Prostate gland (tissue), 2 donors: ENCODE data around the gene RGMB. TPM values are rescaled to one million over a fixed set of nuclear protein-coding genes. Genes with fewer than 3 reads are reported as not detected.

Experiments used
- DNase-seq: peaks from one replicate; pipeline ENCODE4 v3.0.0-alpha.2; 2019; ENCODE audit warnings: low spot score
- H3K27ac ChIP-seq, 2 donors: fragments of 200-600 bp; sonication (generic); 2 replicates each; pipeline ENCODE4 v1.5.1; 2017 to 2019
- H3K27me3 ChIP-seq: fragments of 200-600 bp; sonication (generic); replicated peaks from 2 replicates; pipeline ENCODE4 v1.5.1; 2019; ENCODE audit not compliant: insufficient read depth
- H3K36me3 ChIP-seq, 2 donors: fragments of 200-600 bp; sonication (generic); 1 replicate in 1 of 2; 2 replicates in 1 of 2; pipeline versions ENCODE4 v1.5.1 to v1.8.1; 2017 to 2019
- H3K4me1 ChIP-seq: fragments of 200-600 bp; sonication (generic); replicated peaks from 2 replicates; pipeline ENCODE4 v1.5.1; 2019
- H3K4me3 ChIP-seq, 2 donors: fragments of 200-600 bp; sonication (generic); 2 replicates each; pipeline ENCODE4 v1.5.1; 2017 to 2019
- H3K9me3 ChIP-seq: fragments of 200-600 bp; sonication (generic); 2 replicates; pipeline ENCODE4 v1.5.1; 2017
- POLR2A ChIP-seq: fragments of 450-650 bp; IDR thresholded peaks from one replicate; pipeline ENCODE4 v1.6.1; 2016; ENCODE audit warnings: antibody characterized with exemption, mild to moderate bottlenecking
- POLR2AphosphoS5 ChIP-seq: sonication (generic); formaldehyde crosslinking; IDR thresholded peaks from one replicate; pipeline ENCODE4 v1.6.1; 2017; ENCODE audit warnings: antibody characterized with exemption
- WGBS: methylation state at CpG from one replicate; pipeline ENCODE4 v1.1.5; 2018; 5-methylcytosine and 5-hydroxymethylcytosine counted together
- intact Hi-C: fragments of 100-400 bp; cut with DNase I; formaldehyde crosslinking; loops from one replicate; pipeline ENCODE4 v1.14.2; 2022
- total RNA-seq, 2 donors: library from RNA; depleted of rRNA; stranded (reverse); fragments of >200 nt; gene quantifications; one replicate each; pipeline ENCODE4 v1.1.0, GENCODE V29; 2016
- TF ChIP-seq, protein P1 (sequence below), 4 experiments: fragments of 200-600 bp in 2 of 4; fragments of 450-650 bp in 2 of 4; sonication (generic) in 2 of 4; IDR thresholded peaks; 1 replicate in 3 of 4; 2 replicates in 1 of 4; pipeline ENCODE4 v1.5.1; 2016 to 2019; ENCODE audit warnings: antibody characterized with exemption in 4 of 4, mild to moderate bottlenecking in 2 of 4, moderate library complexity in 2 of 4

Gene RGMB
- total RNA-seq, 2 donors from 2014 or later = 56.5 to 62.2 TPM

DNA sequence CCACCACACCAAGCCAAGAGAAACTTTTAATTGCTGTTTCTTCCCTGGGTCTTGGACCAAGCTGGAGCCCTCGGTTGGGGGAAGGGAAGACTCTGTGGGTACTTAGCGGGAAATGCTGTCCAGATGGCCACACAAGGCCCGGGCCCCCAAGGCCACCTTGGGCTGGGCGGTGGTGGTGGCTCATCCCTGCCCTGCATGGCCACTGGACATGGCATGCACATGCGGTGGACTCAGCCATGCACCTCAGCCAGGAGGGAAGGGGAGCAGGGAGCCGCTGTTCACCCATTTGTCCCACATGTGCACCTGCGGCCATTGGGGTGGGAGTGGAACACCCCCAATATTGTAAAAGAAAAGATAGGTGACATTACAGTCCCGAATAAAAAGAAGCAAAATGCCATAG is 72.4 kb downstream of the RGMB start:
- H3K4me1 ChIP-seq = peaks cover 3% of the 10 kb centered on the region
- H3K27ac ChIP-seq = no peak overlapping the region
- no peaks in the 10 kb centered on the region for H3K27me3 ChIP-seq
- H3K9me3 ChIP-seq = no peaks in the 10 kb centered on the region
- TF ChIP-seq, protein P1, sequence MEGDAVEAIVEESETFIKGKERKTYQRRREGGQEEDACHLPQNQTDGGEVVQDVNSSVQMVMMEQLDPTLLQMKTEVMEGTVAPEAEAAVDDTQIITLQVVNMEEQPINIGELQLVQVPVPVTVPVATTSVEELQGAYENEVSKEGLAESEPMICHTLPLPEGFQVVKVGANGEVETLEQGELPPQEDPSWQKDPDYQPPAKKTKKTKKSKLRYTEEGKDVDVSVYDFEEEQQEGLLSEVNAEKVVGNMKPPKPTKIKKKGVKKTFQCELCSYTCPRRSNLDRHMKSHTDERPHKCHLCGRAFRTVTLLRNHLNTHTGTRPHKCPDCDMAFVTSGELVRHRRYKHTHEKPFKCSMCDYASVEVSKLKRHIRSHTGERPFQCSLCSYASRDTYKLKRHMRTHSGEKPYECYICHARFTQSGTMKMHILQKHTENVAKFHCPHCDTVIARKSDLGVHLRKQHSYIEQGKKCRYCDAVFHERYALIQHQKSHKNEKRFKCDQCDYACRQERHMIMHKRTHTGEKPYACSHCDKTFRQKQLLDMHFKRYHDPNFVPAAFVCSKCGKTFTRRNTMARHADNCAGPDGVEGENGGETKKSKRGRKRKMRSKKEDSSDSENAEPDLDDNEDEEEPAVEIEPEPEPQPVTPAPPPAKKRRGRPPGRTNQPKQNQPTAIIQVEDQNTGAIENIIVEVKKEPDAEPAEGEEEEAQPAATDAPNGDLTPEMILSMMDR (IDR thresholded peaks at IDR 0.05) = no peak
- TF ChIP-seq POLR2AphosphoS5 (no peak), POLR2A (no peak)
- H3K4me3 ChIP-seq = no peak overlapping the region
- WGBS = 95% methylated on average over 8 of the region's 8 CpGs
- no peaks in the 10 kb centered on the region for H3K36me3 ChIP-seq
- no peak for DNase-seq
- intact Hi-C loops = no loop called here

Other genes with a start within 250 kb of the RGMB start
- gene CHD1, start 155.3 kb downstream of the RGMB start, total RNA-seq = 10 to 100 TPM; 38.5 to 52.9 TPM